Transverse colon (tissue), 4 donors: ENCODE results near the gene ERF.

ENCODE experiments used
- CTCF ChIP-seq, 5 experiments: fragments of 200-600 bp in 3 of 5; fragments of 450-650 bp in 2 of 5; sonication (generic) in 3 of 5; IDR thresholded peaks; 1 replicate in 2 of 5; 2 replicates in 3 of 5; pipeline ENCODE4 v1.5.1; 2016 to 2017; ENCODE audit warnings: antibody characterized with exemption in 5 of 5, inconsistent platforms in 3 of 5, mild to moderate bottlenecking in 2 of 5, moderate library complexity in 1 of 5
- EP300 ChIP-seq: sonication (generic); formaldehyde crosslinking; IDR thresholded peaks from one replicate; pipeline ENCODE4 v1.6.1; 2017; ENCODE audit warnings: antibody characterized with exemption, low read depth
- POLR2A ChIP-seq: fragments of 450-650 bp; IDR thresholded peaks from one replicate; pipeline ENCODE4 v1.6.1; 2016; ENCODE audit warnings: antibody characterized with exemption, mild to moderate bottlenecking, moderate library complexity
- POLR2AphosphoS5 ChIP-seq, 3 donors: sonication (generic); formaldehyde crosslinking; IDR thresholded peaks; one replicate each; pipeline ENCODE4 v1.6.1; 2016; ENCODE audit warnings: antibody characterized with exemption in 3 of 3

- TF ChIP-seq CTCF (IDR thresholded peaks at IDR 0.05) (no peak), POLR2AphosphoS5 (IDR thresholded peaks at IDR 0.05) (no peak), POLR2A (no peak), EP300 (no peak)
Observed at GRCh38 chr19:42292963-42293362, 38.0 kb upstream of the ERF start.
